Activated naive CD4-positive, alpha-beta T cell (primary cell): ENCODE data around the gene SRF.

Experiments
- DNase-seq, 4 experiments: peaks; one replicate each; lab custom pipeline; 2025; lab: John Stamatoyannopoulos, UW

The SRF gene

GRCh38 chr6:43216200-43216599 is 45.1 kb downstream of the SRF start:
- DNase-seq, result no peak

DNA sequence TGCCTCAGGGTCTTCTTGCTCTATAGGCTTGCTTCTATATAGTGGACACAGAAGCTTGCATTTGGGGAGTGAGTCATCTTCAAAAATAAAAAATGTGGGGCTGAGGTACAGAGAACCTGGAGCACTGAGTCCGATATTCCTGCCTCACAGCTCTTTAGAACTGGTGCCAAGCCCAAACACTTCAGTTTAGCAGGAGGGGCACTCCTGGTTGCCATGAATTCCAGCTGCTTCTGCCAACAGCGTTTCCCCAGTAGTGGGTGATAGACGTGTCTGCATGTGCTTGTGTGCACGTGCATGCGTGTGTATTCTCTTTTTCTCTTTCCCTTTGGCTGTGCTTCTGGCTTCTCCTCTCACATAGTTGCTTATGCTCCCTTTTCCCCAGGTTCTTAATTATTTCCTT is 46.3 kb downstream of the SRF start:
- DNase-seq, result no peak

DNA sequence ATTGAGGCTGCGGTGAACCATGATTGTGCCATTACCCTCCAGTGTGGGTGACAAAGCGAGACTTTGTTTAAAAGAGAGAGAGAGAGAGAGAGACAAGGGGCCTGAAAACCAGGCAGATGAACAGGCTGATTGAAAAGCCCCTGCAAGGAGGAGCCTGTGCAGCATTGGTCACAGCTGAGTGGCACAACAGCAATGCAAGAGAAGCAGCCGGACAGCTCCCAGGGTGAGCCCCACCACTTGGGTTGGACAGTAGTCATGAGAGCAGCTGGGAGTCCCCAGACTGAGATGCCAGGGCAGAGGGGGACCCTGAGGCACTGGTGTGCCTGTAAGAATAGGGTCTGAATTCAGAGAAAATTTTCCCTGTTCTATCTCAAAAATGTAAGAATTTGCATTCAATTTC is 48.0 kb downstream of the SRF start:
- no peak for DNase-seq

DNA sequence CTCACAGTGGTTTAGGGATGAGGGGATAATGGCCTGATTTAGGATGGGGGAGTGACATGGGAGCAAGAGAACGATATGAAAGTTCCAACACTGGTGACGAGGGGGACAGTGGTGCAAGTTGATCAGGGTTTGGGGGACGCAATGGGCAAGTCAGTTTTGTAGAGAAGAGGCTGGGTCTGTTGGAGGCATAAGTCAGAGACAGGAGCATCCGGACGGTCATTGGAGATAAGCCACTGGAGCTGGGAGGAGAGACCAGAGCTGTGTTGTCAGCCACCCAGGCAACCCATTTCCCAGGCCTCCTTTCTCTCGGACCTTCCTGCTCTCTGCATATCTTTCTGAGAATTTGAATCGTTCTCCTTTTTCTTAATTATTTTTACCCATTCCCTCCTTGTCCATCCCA is 48.7 kb downstream of the SRF start:
- DNase-seq, result no peak

DNA sequence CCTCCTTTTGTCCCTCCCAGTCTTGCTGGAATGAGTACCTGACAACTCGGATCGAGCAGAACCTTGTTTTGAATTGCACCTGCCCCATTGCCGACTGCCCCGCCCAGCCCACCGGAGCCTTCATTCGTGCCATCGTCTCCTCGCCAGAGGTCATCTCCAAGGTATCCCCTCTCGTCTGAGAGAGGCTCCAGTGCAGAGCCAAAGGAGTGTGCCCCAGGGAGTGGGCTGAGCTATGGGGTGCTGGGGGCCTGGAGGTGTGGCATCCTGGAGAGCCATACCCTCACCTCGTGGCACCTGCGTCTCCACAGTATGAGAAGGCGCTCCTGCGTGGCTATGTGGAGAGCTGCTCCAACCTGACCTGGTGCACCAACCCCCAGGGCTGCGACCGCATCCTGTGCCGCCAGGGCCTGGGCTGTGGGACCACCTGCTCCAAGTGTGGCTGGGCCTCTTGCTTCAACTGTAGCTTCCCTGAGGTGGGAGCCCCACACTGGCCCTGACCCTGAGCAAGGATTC is 49.4 kb downstream of the SRF start:
- no peak for DNase-seq

DNA sequence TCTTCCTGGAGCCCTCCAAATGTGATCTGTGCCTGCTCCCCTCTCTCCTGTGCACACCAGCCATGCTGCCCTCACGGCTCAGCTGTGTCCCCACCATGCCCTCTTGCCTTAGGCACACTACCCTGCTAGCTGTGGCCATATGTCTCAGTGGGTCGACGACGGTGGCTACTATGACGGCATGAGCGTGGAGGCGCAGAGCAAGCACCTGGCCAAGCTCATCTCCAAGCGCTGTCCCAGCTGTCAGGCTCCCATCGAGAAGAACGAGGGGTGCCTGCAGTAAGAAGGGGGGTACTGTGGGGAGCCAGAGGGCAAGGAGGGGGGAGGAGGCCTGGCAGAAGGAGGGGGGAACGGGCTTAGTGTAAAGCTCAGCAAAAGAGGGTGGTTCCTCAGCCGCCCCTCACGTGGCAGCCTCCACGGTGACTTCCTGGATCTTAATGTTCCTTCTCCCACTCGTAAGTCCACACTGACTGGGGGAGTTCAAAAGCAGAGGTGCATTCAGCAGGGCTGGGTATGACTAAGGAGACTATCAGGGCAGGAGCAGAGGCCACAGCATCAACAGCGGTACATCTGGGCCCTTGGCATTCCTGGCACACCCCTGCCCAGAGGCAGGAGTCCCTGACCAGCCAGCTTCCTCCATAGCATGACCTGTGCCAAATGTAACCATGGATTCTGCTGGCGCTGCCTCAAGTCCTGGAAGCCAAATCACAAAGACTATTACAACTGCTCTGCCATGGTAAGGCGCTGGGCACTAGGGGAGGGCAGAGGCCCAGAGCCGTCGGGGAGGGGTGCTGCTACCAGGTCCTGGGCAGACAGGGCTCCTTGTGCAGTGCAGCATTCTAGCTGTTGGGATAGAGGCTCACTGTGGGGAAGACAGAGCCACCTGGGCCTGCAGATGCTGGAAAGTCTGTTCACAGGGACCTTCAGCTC is 50.2 kb downstream of the SRF start:
- DNase-seq, result no peak

GRCh38 chr6:43222418-43223059 is 51.5 kb downstream of the SRF start:
- no peak for DNase-seq

- no peak for DNase-seq
Observed at GRCh38 chr6:43223175-43223574, 52.1 kb downstream of the SRF start.

DNA sequence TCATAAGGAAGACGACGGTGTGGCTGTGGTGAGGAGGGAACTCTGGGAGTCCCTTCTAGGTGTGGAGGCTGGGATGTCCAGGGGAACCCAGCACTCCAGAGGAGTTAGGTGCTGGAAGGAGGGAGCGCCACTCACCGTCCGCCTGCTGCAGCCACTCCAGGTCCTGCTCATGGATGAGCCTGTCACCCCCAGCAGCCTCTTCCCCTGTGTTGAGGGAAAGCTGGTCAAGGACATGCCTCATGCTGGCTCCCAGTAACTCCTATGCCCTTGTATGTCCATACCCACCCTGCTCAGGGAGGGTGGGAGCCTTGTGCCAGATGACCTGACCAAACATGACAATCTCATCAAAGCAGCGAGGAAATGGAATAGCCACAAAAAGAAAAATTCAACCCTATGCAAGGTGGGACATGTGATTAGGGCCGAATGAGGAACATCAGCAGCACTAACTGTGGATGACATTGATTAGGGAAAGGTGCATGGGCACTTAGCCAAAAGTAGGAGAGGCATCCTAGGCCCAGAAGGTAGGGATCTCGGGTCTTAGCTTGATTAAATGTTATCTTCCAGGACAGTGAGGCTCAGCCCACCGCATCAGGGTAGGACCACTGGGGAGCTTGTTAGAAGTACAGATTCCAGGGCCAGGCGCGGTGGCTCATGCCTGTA is 55.3 kb downstream of the SRF start:
- no peak for DNase-seq

DNA sequence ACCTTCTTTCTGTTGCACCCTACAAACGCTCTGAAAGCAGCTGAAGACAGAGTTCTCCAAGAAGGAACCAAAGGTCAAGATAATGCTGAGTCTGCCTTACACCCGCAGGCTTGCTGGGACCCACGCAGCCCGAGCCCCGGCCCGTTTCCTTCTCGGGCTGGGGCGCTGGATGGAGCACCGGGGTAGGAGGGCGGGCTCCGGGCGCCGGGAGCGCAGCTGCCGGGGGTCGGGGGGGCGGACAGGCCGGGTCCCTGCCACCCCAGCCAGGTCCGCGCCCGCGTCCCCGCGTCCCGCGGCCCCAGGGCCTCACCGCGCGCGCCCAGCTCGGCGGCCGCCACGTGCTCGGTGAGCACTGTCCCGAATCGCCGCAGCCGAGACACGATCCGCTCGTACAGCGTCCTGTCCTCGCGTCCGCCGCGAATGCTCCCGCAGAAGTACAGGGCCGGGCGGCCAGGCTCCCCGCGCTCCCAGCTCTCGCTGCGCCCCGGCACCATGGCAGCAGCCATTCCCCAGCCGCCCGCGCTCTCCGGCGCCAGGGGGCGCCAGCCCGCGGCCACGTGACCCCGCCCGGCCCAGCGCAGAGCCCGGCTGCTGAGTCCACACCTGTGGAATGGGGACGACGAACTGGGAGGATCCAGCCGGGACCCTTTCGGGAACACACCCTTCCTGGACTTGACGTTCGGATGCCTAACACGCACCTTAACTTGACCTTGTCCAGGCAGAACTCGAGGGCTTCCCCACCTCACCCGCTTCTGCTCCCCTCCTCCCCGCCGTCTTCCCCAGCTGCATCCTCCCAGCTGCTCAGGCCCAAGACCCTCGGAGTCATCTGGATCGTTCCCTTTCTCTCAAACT is 58.1 kb downstream of the SRF start, which contains the start of gene DNPH1:
DNPH1 (minus strand) TSS at position 531 of the 852 bp plus-strand sequence; CDS start at position 506, 25 bp downstream.
- peak; percentile 57 to 78 (median 60) for DNase-seq

- no peak for DNase-seq
Observed at GRCh38 chr6:43229803-43230620, 58.9 kb downstream of the SRF start.

- no peak for DNase-seq
Observed at GRCh38 chr6:43231053-43231452, 60.0 kb downstream of the SRF start.
